Pons (tissue), 1 donor: Measurements from ENCODE around the gene DMXL1.
"Not testable (repeated sequence)": the region's sequence is repeated elsewhere in the genome, so short reads cannot be mapped to it uniquely, and the experiment has no call there.

Experiments used
- DNase-seq: peaks from one replicate; pipeline ENCODE4 v3.0.0-alpha.2; 2016; ENCODE audit warnings: low spot score

DMXL1 gene

DNA sequence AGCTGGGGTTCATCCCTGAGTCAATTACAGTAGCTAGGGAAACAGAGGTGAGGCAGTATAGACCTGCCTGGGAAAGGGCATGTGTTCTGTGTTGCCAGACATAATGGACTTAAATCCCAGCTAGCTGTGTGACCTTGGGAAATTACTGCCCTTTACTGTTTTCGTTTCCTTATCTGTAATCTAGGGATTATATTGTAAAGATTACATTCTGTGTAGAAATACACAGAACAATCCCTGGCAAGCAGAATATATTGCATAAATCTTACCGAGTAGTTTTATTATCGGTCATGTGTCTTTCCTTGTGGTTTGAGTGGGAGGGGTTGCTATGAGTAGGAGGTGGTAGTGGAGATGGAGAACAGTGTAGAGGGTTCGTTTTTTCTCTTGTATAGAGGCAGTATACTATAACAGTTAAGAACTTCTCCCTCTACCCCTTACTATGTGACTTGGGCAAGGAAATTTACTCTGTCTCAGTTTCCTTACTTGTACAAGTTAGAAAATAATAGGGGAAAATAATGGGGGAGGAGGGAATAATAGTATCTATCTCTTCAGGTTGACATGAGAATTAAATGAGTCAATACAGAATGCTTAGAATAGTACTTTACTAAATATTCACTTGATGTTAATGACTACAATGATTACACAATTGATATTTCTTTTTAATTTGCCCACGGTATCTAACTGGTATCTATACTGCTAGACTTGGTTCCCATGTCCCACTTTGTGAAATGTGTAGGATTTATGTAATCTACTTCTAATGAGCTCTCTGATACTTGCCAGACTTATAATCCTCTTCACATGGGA lies 7.1 kb upstream of the DMXL1 start:
- no peak for DNase-seq

DNA sequence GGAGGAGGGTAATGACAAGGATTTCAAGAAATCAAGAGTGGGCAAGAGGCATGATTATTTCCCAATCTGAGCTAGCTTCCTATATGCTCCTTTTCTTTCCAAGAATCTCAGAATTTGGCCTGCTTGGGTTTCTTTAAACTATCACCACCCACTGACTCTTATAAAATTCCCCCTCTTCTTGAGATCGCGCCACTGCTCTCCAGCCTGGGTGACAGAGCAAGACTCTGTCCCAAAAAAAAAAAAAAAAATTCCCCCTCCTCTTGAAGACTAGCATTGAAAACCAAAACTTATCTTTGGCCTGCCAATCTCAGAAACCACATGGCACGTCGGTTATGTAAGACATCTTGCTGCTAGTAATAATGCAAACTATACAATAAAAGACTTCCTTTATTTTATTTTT lies 3.4 kb upstream of the DMXL1 start:
- DNase-seq, result no peak

DNA sequence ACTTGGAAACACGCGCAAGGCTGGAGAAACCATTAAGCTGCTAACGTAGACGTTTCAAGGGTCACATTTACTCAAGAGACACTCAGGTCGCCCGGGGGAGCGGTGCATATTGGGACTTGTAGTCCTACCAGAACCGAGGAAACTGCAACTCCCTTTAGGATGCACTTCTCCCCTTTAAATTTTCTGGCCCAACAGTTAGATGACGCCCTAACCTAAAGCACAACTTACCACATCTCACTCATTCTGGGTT lies 384 bp upstream of the DMXL1 start:
- no peak for DNase-seq

GRCh38 chr5:119071561-119071995 lies 691 bp downstream of the DMXL1 start:
- peak; percentile 30 for DNase-seq

DNA sequence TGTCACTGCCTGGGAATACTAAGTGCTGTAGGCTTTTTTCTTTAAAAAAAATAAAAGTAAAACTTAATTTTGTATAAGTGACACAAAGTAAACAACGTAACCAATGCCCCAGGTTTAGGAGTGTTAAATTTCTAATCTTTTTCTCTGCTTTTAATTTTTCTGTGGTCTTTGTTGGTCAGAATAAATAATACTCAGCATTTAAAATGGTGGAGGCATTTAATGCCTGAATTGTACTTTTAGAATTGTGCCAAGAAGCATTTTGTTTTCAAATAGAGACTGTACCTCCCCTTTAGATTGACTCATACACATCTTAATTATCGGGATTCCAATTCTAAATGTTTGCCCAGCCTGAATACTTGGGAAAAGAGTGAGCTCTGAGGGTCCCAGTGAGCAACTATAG lies 1.6 kb downstream of the DMXL1 start:
- no peak for DNase-seq

- DNase-seq, result not testable (repeated sequence)
Observed at GRCh38 chr5:119073746-119074337, 3.0 kb downstream of the DMXL1 start.

- no peak for DNase-seq
Observed at GRCh38 chr5:119074419-119074818, 3.5 kb downstream of the DMXL1 start.

GRCh38 chr5:119075269-119075668 lies 4.4 kb downstream of the DMXL1 start:
- not testable (repeated sequence) for DNase-seq

DNA sequence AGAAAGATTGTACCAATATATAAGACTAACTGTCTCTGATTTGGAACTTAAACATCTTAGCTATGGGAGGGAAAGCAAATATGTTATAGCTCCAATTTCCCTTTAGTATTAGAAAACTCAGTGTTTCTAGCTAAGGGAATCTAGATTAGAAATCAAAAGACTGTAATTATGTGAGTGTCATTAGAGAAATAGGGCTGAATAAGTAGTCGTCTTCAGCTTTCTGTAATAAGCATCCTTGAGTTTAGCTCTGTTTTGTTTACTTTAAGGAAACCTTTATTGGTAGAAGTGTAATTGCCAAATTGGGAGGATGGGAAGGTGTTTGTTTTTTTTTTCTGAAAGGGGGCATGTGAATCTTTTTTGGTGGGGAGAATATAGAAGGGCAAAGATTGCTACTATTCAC lies 5.2 kb downstream of the DMXL1 start:
- DNase-seq, result no peak

GRCh38 chr5:119077444-119077843 lies 6.6 kb downstream of the DMXL1 start:
- DNase-seq, result no peak

DNA sequence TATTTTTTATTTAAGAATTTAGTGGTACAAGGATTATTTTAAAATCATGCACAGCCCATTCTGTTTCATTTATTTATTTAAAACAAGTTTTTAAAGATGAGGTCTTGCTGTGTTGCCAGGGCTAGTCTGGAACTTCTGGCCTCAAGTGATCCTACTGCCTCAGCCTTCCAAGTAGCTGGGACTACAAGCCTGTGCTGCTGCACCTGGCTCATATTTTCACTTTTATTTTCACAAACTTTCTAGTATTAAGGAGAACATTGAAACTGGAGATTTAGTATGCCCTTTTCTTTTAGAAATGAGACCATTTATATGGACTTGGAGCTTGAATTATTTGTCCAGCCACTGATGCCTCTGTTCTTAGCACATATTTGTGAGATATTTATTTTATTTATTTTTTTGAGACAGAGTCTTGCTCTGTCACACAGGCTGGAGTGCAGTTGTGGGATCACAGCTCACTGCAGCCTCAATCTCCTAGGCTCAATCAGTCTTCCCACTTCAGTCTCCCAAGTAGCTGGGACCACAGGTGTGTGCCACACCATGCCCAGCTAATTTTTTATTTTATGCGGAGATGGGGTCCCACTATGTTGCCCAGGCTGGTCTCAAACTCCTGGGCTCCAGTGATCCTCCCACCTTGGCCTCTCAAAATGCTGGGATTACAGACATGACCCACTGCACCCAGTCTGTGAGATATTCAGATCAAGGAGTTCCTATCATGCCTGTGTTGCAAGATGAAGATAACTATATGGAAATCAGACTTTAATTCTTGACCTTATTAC lies 7.4 kb downstream of the DMXL1 start:
- DNase-seq, result no peak

DNA sequence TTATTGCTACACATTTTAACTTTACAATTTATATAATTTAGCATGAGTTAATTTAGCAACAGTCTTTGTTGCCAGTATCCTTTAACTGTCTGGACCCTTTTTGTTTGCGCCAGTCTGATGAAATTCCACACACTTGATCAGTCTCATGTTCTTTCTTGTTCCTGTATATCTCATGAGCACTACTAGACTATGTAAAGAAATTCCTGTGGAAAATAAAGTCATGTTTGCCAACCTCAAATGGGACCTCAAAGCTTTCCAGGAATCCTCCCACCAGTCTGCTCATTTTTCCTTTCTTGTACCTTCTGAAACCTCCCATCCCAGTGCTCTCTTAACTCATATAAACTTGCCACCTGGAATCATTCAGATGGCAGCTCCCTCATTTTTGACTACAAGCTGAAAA lies 8.0 kb downstream of the DMXL1 start:
- no peak for DNase-seq

DNA sequence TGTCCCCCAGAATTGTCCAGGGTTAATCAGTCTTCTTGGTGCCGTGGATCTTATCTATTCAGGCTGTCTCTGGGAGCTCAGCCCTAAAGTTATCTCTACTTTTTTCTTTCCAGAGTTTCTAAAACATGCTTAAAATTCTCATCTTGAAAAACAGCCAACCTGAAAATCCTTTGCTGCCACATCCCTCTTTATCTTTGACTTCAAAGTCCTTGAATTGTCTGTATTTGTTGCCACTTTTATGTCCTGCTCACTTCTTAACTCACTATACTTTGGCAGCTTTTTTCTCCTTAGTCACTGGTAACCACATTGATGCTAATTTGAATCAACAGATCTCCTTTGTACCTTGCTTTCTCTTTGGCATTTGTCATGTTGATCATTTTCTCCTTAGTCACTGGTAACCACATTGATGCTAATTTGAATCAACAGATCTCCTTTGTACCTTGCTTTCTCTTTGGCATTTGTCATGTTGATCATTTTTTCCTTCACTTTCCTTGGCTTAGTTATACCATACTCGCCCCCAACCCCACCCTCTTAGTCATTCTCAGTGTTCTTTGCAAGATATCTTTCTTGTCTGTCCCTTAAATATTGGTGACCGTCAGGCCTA lies 8.5 kb downstream of the DMXL1 start:
- no peak for DNase-seq

GRCh38 chr5:119080936-119081335 lies 10.0 kb downstream of the DMXL1 start:
- no peak for DNase-seq

GRCh38 chr5:119082691-119083090 lies 11.8 kb downstream of the DMXL1 start:
- no peak for DNase-seq

DNA sequence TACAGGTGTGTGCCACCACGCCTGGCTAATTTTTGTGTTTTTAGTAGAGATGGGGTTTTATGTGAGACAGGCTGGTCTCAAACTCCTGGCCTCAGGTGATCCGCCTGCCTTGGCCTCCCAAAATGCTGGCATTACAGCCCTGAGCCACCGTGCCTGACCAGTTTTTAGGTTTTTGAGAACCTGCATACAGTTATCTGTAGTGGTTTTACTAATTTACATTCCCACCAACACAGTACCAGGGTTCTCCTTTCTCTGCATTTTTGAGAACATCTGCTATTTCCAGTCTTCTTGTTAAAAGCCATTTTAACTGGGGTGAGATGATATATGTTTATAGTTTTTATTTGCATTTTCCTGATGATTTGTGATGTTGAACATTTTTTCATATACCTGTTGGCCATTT lies 12.8 kb downstream of the DMXL1 start:
- no peak for DNase-seq

- no peak for DNase-seq
Observed at GRCh38 chr5:119088438-119088837, 17.6 kb downstream of the DMXL1 start.

GRCh38 chr5:119095611-119096010 lies 24.7 kb downstream of the DMXL1 start:
- no peak for DNase-seq

- DNase-seq, result peak; percentile 85
Observed at GRCh38 chr5:119105971-119106370, 35.1 kb downstream of the DMXL1 start.

- no peak for DNase-seq
Observed at GRCh38 chr5:119112151-119112550, 41.3 kb downstream of the DMXL1 start.

DNA sequence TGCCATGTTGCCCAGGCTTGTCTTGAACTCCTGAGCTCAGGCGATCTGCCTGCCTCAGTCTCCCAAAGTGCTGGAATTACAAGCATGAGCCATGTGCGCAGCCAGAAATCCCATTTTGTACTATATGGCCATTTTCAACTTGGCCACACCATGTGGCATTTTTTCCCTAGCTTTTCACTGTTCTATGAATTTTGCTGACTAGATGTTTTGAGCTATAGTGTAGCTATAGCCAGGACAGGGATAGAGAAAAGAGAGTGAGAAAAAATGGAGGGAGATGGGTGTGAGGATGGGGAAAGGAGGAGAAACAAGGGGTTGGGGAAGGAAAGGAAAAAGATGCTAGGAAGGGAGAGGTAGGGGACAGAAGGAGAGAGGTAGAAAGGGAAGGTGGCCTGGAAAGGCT lies 46.4 kb downstream of the DMXL1 start:
- no peak for DNase-seq

DNA sequence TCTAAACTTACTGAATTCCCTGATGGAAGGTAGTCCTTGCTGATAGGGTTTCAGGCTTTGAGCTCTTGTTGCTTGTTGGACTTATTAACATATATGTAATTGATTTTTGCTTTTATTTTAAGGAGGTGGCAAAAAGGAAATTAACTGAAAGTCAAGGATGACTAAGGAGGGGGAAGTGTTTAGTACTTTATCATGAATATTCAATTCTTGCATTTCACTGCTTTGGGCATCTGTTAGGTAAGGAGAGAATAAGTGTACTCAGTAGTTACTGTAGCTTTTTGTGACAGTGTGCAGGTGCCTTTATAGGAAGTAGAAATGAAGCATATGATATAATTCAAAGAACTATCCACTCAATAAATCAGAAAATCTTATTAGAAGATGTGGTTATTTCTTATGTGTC lies 47.1 kb downstream of the DMXL1 start:
- DNase-seq, result no peak

DNA sequence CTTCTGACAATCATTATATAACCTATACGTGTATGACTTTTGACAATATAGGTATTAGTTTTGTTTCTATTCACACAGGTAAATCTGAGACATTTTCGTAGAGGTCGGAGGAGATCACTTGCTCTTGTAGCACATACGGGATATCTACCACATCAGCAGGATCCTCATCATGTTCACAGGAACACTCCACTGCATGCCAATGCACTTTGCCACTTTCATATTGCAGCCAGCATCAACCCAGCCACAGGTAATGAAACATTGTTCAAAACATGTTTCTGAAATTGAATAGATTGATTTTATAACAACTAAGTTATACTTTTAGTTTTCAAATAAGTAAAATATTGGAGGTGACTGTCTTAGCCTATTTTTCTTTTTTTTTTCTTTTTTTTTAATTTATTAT lies 50.0 kb downstream of the DMXL1 start:
- no peak for DNase-seq
